NT2/D1 (cell line): ENCODE measurements around the gene BCAM.
"Not testable (repeated sequence)": the region's sequence is repeated elsewhere in the genome, so short reads cannot be mapped to it uniquely, and the experiment has no call there.

Experiments used
- DNase-seq: peaks from one replicate; pipeline ENCODE4 v3.0.0-alpha.2; 2011; ENCODE audit warnings: low read depth, low spot score
- H3K27me3 ChIP-seq: 2 replicates; pipeline ENCODE4 v1.6.0; 2011; ENCODE audit warnings: mild to moderate bottlenecking; ENCODE audit not compliant: insufficient read length, insufficient read depth
- H3K36me3 ChIP-seq: 2 replicates; pipeline ENCODE4 v1.6.1; 2011; ENCODE audit warnings: mild to moderate bottlenecking, low read length, mixed read lengths; ENCODE audit not compliant: insufficient read depth, insufficient read length
- H3K4me1 ChIP-seq: 2 replicates; pipeline ENCODE4 v1.5.1; 2011; ENCODE audit not compliant: insufficient read depth, insufficient read length
- H3K4me3 ChIP-seq: 2 replicates; pipeline ENCODE4 v1.5.1; 2011; ENCODE audit warnings: low read depth; ENCODE audit not compliant: insufficient read length
- H3K9ac ChIP-seq: 2 replicates; pipeline ENCODE4 v1.6.0; 2011; ENCODE audit warnings: low read depth; ENCODE audit not compliant: insufficient read length
- H3K9me3 ChIP-seq: 2 replicates; pipeline ENCODE4 v1.5.1; 2011; ENCODE audit warnings: mild to moderate bottlenecking, low read length; ENCODE audit not compliant: insufficient read depth
- SUZ12 ChIP-seq: IDR thresholded peaks from 2 replicates; pipeline ENCODE4 v1.6.1; 2011; ENCODE audit not compliant: insufficient read length, insufficient read depth; ENCODE audit errors: extremely low read depth
- YY1 ChIP-seq: IDR thresholded peaks from 2 replicates; pipeline ENCODE4 v1.6.1; 2011; ENCODE audit not compliant: insufficient read length, insufficient read depth
- ZNF274 ChIP-seq: IDR thresholded peaks from 2 replicates; pipeline ENCODE4 v1.6.1; 2011; ENCODE audit warnings: mild to moderate bottlenecking, low read depth, low read length

BCAM gene

DNA sequence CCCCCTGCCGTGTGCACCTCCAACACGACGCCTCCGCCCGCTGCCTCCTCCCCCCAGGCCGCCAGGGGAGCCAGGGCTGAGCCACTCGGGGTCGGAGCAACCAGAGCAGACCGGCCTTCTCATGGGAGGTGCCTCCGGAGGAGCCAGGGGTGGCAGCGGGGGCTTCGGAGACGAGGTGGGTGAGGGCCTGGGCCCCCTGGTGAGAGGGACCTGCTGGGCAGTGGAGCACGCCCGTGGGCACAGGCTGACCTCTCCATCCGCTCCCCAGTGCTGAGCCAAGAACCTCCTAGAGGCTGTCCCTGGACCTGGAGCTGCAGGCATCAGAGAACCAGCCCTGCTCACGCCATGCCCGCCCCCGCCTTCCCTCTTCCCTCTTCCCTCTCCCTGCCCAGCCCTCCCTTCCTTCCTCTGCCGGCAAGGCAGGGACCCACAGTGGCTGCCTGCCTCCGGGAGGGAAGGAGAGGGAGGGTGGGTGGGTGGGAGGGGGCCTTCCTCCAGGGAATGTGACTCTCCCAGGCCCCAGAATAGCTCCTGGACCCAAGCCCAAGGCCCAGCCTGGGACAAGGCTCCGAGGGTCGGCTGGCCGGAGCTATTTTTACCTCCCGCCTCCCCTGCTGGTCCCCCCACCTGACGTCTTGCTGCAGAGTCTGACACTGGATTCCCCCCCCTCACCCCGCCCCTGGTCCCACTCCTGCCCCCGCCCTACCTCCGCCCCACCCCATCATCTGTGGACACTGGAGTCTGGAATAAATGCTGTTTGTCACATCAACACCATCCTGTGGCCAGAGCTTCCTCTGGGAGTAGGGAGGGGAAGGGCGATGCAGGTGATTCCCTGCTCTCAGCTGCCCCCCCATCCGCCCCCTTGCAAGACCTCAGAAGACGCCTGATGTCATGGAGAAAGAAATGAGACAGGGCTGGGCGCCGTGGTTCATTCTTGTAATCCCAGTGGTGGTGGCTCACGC, 12.0 kb downstream of the BCAM start:
- DNase-seq = no peak
- Histone ChIP-seq H3K9me3 (no peaks in the 10 kb centered on the region), H3K4me3 (no peak overlapping the region), H3K36me3 (peaks cover 12% of the 10 kb centered on the region), H3K9ac (no peak overlapping the region), H3K27me3 (peaks cover 12% of the 10 kb centered on the region), H3K4me1 (no peaks in the 10 kb centered on the region)
- no peak for TF ChIP-seq SUZ12
- TF ChIP-seq ZNF274 = no peak
- no peak for TF ChIP-seq YY1

DNA sequence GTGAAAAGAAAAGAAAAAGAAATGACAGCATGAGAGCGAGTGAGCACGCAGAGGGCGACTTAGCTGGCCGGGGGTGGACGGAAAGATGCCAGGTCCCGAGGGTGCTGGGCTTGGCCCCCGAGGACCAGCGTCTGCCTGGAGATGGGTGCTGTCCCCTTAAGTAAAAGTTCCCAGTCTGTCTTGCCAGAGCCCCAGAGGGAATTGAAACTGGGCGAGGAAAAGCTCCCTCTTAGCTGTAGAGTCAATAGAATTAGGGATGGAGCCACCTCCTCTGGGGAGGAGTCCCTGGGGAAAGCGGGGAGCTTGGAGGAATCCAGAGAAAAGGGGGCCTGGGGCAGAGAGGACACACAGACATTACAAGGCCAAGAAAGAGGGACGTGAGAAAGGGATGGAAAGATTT, 13.3 kb downstream of the BCAM start:
- H3K27me3 ChIP-seq = peaks cover 22% of the 10 kb centered on the region
- TF ChIP-seq YY1 = no peak
- no peak for TF ChIP-seq SUZ12
- no peak for TF ChIP-seq ZNF274
- no peaks in the 10 kb centered on the region for H3K9me3 ChIP-seq
- no peaks in the 10 kb centered on the region for H3K4me1 ChIP-seq
- no peak for DNase-seq
- H3K36me3 ChIP-seq = peaks cover 12% of the 10 kb centered on the region
- no peak overlapping the region for H3K9ac ChIP-seq
- H3K4me3 ChIP-seq = no peak overlapping the region

DNA sequence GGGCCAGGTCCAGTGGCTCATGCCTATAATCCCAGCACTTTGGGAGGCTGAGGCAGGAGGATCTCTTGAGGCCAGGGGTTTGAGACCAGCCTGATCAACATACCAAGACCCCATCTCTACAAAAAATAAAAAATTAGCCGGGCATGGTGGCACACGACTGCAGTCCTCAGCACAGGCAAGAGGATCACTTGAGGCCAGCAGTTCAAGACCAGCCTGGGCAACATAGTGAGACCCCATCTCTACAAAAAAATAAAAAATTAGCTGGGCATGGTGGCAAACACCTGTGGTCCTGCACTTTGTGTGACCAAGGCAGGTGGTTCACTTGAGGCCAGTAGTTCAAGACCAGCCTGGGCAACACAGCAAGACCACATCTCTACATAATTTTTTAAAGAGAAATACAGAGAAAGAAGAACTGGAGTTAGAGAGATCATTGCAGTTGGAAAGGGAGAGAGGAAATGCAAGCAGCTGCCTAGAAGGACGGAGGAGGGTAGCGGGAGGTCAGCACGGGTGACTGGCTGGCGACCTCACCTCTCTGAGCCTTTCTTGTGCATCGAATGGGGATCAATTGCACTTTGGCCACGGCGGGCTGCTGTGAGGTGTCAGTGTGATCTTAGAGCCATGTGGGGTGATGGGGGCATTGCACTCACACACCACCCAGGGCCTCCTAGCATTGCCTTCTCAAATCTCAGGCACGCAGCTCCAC, 13.9 kb downstream of the BCAM start:
- Histone ChIP-seq H3K9me3 (no peaks in the 10 kb centered on the region), H3K4me1 (no peaks in the 10 kb centered on the region), H3K4me3 (no peak overlapping the region), H3K36me3 (peaks cover 10% of the 10 kb centered on the region), H3K27me3 (peaks cover 25% of the 10 kb centered on the region), H3K9ac (no peak overlapping the region)
- DNase-seq = no peak
- TF ChIP-seq ZNF274 (no peak), SUZ12 (no peak), YY1 (no peak)

DNA sequence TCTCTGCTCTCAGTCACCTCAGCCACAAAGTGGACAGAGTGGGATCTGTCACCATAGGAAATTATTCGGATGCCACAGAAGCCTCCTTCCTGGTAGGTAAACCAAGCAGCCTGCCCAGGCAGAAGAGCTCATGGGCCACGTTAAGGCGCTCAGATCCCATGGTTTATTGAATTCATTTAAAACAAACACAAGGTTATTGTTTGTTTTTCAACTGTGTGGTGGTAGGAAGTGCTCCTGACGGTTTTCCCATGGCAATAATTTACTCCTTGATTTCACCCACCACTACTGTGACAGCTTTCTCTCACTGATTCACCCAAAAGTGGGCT, 14.4 kb downstream of the BCAM start:
- peaks cover 9% of the 10 kb centered on the region for H3K36me3 ChIP-seq
- H3K4me1 ChIP-seq = no peaks in the 10 kb centered on the region
- no peak overlapping the region for H3K4me3 ChIP-seq
- no peaks in the 10 kb centered on the region for H3K9me3 ChIP-seq
- TF ChIP-seq YY1 (no peak), ZNF274 (no peak), SUZ12 (no peak)
- DNase-seq = no peak
- H3K9ac ChIP-seq = no peak overlapping the region
- peaks cover 25% of the 10 kb centered on the region for H3K27me3 ChIP-seq

DNA sequence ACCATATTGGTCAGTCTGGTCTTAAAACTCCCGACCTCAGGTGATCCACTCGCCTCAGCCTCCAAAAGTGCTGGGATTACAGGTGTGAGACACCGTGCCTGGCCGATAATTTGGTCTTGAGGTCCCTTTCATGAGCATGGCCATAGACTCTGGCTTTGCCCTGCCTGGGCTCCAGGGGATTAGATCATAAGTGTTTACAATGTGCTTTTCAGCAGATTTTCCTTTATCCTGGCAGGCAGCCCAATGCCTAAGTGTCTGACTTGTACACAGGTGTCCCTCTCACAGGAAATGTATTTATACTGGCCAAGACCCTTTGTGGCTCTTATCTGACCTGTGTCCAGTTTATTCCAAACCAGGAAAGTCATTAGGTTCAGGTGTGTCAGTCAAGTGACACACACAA, 15.9 kb downstream of the BCAM start:
- TF ChIP-seq YY1 (no peak), ZNF274 (no peak), SUZ12 (no peak)
- no peaks in the 10 kb centered on the region for H3K9me3 ChIP-seq
- no peak overlapping the region for H3K9ac ChIP-seq
- no peak overlapping the region for H3K4me3 ChIP-seq
- DNase-seq = no peak
- no peaks in the 10 kb centered on the region for H3K4me1 ChIP-seq
- H3K27me3 ChIP-seq = peaks cover 25% of the 10 kb centered on the region
- H3K36me3 ChIP-seq = peaks cover 3% of the 10 kb centered on the region

DNA sequence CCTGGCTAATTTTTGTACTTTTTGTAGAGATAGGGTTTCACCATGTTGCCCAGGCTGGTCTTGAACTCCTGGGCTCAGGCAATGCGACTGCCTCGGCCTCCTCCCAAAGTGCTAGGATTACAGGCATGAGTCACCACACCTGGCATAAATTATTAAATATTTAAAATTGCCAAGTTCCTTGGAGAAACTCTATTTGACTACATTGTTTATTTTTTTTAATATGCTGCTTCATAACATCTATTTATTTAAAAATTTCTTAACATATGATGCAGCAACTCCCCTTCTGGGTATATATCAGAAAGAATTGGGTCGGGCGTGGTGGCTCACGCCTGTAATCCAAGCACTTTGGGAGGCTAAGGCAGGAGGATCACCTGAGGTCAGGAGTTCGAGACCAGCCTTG, 24.0 kb downstream of the BCAM start:
- H3K9me3 ChIP-seq, H3K4me1 ChIP-seq, H3K36me3 ChIP-seq, H3K9ac ChIP-seq, H3K4me3 ChIP-seq, H3K27me3 ChIP-seq, DNase-seq: not testable (repeated sequence)

DNA sequence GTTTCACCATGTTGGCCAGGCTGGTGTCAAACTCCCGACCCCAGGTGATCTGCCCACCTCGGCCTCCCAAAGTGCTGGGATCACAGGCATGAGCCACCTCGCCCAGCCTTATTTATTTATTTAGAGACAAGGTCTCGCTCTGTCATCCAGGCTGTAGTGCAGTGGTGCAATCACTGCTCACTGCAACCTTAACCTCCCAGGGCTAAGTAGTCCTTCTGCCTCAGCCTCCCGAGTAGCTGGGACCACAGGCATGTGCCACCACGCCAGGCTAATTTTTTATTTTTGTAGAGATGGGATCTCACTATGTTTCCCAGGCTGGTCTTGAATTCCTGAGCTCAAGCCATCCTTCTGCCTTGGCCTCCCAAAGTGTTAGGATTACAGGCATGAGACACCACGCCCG, 25.5 kb downstream of the BCAM start:
- not testable (repeated sequence) for H3K9ac ChIP-seq, H3K27me3 ChIP-seq, H3K36me3 ChIP-seq, H3K4me1 ChIP-seq, H3K4me3 ChIP-seq, H3K9me3 ChIP-seq, DNase-seq
